GM12872 (cell line): ENCODE data around the gene FRS2.

Experiments used
- TF ChIP-seq, protein P1 (sequence below): IDR thresholded peaks from 3 replicates; pipeline ENCODE4 v1.5.1; 2011; ENCODE audit warnings: low read depth, mild to moderate bottlenecking, low read length, moderate library complexity; ENCODE audit not compliant: insufficient read depth

The FRS2 gene

DNA sequence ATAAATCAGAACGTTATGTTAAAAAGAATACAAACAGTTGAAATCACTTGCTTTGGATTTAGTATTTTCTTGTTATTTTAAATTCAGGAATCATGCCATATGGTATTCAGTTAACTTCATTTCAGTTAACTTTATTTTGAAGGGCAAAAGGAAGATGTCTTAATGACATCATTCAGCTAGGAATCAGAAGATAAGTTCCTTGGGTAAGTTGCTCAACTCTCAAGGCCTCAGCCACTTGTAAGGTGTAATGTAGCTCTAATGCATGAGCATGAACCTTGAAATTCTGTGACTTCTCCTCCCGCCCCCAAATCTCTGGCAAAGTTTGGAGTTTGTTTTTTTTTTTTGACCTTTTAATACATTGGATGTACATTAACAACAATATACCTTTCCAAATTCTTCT is 42.6 kb downstream of the FRS2 start:
- TF ChIP-seq, protein P1, sequence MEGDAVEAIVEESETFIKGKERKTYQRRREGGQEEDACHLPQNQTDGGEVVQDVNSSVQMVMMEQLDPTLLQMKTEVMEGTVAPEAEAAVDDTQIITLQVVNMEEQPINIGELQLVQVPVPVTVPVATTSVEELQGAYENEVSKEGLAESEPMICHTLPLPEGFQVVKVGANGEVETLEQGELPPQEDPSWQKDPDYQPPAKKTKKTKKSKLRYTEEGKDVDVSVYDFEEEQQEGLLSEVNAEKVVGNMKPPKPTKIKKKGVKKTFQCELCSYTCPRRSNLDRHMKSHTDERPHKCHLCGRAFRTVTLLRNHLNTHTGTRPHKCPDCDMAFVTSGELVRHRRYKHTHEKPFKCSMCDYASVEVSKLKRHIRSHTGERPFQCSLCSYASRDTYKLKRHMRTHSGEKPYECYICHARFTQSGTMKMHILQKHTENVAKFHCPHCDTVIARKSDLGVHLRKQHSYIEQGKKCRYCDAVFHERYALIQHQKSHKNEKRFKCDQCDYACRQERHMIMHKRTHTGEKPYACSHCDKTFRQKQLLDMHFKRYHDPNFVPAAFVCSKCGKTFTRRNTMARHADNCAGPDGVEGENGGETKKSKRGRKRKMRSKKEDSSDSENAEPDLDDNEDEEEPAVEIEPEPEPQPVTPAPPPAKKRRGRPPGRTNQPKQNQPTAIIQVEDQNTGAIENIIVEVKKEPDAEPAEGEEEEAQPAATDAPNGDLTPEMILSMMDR = no peak

DNA sequence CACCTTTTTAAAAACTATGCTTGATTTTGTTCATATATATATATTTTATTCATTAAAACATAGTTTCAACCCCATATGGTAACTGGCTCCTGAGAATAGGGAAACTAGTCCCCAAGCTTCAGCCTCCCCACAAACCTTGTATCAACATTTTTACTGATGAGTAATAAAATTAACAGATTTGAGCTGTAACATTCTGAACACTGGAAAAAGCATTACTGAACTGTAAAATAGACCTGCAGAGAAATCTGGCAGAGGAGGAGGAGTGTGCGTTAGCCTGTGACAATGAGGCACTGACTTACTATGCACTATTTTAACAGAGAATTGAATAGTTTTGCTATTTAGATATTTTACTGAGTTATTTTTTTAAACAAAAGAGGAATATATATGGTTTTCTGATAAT is 43.1 kb downstream of the FRS2 start:
- TF ChIP-seq, protein P1 = no peak

DNA sequence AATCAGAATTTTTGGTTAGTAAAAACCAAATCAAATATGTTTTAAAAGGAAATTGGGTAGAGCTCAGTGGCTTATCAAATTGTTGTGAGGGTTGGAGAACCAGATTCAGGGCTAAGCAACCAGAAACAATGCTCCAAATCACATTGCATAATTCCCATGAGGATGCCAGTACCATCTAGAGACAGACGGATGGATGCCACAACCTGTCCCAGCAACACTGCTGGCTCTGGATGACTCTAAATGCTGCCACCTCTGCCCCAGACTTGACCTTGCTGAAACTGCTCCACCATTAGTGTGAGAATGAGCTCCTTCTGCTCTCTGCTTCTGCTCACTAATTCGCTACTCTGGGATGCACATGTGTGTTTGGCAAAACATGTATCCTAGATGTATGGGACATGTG is 43.9 kb downstream of the FRS2 start:
- TF ChIP-seq, protein P1 = no peak

DNA sequence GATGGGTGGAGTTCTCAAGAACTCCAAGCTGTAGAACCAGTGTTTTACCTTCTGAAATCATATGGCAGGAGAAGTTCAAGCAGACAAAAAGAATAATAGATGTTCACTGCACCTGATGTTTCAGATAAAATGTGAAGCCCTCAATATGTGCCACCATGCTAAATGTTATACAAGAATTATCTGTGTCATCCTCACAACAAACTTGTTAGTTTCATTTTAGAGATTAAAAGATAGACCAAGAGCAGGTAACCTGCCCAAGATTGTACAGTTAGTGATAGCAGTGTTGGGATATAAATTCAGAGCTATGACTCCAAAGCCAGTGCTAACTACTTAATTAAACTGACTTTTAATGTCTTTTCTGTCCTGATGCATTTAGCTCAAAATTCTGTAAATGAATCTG is 44.7 kb downstream of the FRS2 start:
- TF ChIP-seq, protein P1 = no peak

DNA sequence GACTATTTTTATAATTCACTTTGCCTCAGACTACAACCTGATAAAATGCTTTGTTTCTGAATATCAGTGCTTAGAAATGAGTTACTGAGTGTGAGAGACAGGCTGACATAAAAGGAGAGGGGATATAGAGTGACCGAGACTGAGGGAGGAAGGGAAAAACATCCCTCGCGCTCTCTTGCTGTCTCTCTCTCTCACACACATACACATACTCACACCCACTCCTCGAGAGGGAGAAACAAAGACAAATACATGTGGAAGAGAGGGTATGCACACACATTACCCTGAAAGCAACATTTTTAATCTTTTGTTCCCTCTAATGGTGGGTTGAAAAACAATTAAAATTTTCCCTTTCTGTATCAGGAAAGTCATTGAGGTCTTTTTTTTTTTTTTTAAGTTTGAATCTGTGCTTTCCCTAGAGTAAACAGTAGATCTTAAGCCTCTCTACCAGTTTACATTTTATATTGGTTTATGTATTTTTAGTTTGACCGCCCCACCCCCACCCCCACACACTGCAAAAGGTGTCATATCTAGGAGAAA is 45.3 kb downstream of the FRS2 start:
- TF ChIP-seq, protein P1 = no peak

DNA sequence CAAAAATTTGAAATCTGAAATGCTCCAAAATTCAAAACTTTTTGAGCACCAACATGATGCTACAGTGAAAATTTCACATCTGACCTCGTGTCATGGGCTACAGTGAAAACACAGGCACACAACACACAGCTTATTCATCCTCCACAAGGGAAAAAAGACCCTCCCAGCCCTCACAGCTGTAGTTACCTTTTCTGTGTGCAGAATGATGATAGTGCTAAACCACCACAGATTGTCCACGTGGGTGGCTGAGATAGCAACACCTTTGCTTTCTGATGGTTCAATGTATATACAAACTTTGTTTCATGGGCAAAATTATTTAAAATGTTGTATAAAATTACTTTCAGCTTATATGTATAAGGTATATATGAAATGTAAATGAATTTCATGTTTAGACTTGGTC is 46.8 kb downstream of the FRS2 start:
- TF ChIP-seq, protein P1 = no peak

DNA sequence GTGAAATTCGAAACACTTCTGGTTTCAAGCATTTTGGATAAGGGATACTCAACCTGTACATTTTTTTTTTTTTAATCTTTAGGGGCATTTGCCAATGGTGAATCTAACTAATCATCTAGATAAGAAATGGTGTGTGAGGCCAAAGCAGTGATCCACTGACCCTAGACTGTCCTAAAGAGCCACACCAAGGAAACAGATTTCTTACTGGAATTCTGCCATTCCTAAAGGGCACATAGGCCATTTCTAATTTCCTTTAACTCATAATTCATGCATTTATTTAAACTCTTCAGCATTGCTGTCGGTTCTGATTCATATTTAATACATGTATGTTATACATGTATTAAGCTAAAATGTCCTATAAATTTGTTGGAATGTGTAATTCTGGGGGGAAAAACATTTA is 47.2 kb downstream of the FRS2 start:
- TF ChIP-seq, protein P1 = no peak
